ENCODE results near the gene RTF2.

DNA sequence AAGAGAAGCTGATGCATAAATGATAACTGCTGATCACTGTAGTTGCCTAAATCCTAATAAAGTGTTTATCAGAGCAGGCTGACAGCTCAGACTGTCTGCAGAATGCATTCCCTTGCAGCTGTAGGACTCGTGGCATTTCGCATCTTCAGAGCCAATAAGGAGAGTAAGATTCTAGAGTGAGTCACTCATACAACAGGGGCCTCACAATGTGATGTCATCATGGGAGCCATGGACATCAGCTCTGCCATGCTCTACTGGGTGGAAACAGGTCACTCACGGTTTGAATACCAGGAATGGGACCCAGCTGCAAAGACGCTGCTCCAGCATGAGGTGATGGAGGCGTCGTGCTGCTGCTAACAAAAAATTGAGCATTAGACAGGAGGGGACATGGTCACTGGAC lies 72.0 kb downstream of the RTF2 start:
- TF ChIP-seq, protein P1, sequence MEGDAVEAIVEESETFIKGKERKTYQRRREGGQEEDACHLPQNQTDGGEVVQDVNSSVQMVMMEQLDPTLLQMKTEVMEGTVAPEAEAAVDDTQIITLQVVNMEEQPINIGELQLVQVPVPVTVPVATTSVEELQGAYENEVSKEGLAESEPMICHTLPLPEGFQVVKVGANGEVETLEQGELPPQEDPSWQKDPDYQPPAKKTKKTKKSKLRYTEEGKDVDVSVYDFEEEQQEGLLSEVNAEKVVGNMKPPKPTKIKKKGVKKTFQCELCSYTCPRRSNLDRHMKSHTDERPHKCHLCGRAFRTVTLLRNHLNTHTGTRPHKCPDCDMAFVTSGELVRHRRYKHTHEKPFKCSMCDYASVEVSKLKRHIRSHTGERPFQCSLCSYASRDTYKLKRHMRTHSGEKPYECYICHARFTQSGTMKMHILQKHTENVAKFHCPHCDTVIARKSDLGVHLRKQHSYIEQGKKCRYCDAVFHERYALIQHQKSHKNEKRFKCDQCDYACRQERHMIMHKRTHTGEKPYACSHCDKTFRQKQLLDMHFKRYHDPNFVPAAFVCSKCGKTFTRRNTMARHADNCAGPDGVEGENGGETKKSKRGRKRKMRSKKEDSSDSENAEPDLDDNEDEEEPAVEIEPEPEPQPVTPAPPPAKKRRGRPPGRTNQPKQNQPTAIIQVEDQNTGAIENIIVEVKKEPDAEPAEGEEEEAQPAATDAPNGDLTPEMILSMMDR (IDR thresholded peaks at IDR 0.05): no peak
- no peak for TF ChIP-seq POLR2A (IDR thresholded peaks at IDR 0.05; ENCODE audit: low read length)
- TF ChIP-seq REST (IDR thresholded peaks at IDR 0.05): no peak
- no peak for TF ChIP-seq MYC (IDR thresholded peaks at IDR 0.05; ENCODE audit: borderline replicate concordance, low read length)
- TF ChIP-seq MAFK (IDR thresholded peaks at IDR 0.05; ENCODE audit: partially characterized antibody): no peak
- no peak for TF ChIP-seq BCL3 (IDR thresholded peaks at IDR 0.05)
- TF ChIP-seq, protein P2, sequence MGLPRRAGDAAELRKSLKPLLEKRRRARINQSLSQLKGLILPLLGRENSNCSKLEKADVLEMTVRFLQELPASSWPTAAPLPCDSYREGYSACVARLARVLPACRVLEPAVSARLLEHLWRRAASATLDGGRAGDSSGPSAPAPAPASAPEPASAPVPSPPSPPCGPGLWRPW (IDR thresholded peaks at IDR 0.05): no peak
- TF ChIP-seq CHD2 (IDR thresholded peaks at IDR 0.05; ENCODE audit: low read length, partially characterized antibody): no peak
- no peak for TF ChIP-seq SMC3 (IDR thresholded peaks at IDR 0.05)
- TF ChIP-seq CHD4 (IDR thresholded peaks at IDR 0.05; ENCODE audit: borderline replicate concordance): no peak
- TF ChIP-seq, protein P3, sequence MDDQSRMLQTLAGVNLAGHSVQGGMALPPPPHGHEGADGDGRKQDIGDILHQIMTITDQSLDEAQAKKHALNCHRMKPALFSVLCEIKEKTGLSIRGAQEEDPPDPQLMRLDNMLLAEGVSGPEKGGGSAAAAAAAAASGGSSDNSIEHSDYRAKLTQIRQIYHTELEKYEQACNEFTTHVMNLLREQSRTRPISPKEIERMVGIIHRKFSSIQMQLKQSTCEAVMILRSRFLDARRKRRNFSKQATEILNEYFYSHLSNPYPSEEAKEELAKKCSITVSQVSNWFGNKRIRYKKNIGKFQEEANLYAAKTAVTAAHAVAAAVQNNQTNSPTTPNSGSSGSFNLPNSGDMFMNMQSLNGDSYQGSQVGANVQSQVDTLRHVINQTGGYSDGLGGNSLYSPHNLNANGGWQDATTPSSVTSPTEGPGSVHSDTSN (IDR thresholded peaks at IDR 0.05): no peak
- no peak for TF ChIP-seq CBX8 (IDR thresholded peaks at IDR 0.05)
- no peak for TF ChIP-seq HOXA7 (CRISPR knock-in tag; IDR thresholded peaks at IDR 0.05)
- TF ChIP-seq CEBPB (IDR thresholded peaks at IDR 0.05): no peak

Data from A549 (cell line).